CD4-positive, alpha-beta T cell treated with Interferon alpha-2 for 1 hour (primary cell): Measurements from ENCODE around the gene TRIM24.
A peak's percentile ranks its signal among the peaks of the same experiment; 100 is the strongest.

ENCODE experiments used
- DNase-seq, 2 donors: peaks; one replicate each; pipeline ENCODE4 v3.0.0-alpha.2; 2020 to 2022

TRIM24 gene

DNA sequence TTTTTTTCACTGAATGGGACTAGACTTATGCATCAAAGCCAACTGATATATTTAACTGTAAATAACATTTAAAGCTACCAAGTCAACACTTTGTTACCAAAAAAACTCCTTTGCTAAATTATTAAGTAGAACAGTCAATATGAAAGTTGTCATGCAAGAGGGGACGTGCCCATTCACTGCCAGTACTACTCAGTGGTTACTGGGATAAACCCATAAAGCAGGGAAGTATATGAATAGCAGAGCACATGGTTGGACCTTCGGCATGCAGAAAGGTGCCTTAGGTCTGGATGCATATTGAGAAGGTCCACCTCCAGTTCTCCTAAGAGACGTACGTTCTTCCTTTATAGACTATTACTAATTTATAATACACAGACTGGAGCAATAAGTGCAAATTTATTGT, 121.0 kb downstream of the TRIM24 start:
- DNase-seq, result no peak

DNA sequence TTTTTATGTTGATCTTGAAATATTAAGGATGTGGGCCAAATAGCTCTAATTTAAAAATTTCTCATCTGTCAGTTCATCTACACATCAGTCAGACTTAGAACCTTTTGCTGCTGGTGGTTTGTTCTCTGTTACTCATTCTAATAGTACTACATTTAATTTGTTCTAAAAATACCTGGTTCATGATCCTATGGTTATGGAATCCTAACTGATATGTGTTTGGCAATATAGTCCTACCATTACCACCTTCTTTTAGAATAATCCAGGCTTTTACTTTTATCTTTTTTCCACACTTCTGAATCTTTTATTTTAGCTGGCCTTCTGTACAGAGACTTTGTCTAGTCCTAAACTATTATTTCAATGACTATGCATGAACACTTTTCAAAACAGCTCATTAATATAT, 124.2 kb downstream of the TRIM24 start:
- no peak for DNase-seq

DNA sequence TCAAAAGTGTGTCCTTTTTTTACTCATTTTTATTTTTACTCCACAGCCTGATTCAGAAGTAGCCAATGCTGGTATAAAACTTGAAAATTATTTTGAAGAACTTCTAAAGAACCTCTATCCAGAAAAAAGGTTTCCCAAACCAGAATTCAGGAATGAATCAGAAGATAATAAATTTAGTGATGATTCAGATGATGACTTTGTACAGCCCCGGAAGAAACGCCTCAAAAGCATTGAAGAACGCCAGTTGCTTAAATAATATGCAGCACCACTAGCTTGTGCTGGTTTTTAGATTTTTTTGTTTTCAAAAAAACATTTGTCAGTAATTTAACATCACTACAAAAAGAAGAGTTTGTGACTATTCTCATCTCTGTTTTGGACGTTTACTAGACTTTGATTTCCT, 124.6 kb downstream of the TRIM24 start:
- no peak for DNase-seq

DNA sequence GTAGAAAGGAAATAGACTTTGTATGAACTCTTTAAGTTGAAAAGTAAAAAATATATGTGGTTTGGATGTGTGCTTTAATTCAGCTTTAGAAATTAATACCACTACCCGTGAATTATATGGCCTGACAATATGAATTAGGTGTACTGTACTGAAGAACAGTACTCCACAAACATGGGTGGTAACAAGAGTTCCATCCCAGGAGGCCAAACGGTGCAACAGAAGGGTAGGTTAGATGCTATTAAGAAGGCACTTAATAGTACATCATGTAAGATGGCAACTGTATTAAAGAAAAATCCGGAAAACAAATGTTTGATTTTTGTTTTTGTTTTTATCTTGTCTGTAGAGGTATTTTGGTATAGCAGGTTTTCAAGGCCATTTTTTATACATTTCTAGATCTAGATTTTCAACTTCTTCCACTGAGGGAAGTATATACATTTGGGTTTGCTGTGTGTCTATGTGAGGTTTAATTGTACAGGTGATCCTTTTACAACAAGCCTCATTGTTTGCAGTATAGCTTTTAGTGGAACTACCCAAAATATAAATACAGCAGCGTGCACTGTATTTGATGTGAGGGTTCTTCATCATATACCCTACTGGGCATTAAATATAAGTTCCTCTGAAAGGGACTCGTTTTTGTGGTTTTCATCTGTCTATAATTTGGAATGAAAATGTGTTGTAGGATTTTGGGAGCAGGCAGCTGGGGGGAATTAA, 125.4 kb downstream of the TRIM24 start:
- DNase-seq, result no peak

DNA sequence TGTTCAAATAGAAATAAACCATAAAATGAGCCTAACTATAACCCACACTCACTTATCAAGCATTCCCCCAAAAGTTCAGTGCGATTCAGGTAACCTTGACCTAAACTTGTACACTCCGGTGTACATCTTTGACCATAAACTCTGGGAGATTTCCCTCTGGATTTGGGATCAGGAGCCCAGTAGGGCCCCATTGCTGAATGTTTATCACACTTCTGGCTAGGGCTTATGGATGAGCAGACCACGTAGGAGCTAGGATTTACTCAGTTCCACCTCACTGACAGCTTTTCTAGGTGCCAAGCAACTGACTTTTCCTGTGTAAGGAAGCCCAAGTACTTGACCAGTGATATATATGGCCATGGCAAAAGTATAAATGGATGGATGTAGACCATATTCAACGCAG, 127.4 kb downstream of the TRIM24 start:
- no peak for DNase-seq

DNA sequence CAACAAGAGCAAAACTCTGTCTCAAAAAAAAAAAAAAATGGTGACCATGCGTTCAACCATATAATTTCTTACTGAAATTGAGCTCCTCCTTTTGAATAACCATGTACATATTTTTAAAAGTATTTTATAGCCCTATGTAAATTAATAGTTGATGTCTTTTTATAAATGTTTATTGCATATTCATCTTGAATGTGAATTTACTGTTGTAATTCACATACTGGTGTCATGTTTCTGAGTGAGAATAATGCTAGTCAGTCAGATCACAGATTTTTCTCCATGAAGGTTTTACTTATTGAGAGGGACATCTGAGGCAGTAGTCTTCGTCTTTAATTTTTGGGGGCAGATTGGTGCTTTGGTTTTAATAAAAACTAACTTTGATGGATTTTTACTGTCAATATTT, 128.9 kb downstream of the TRIM24 start:
- DNase-seq, result no peak

DNA sequence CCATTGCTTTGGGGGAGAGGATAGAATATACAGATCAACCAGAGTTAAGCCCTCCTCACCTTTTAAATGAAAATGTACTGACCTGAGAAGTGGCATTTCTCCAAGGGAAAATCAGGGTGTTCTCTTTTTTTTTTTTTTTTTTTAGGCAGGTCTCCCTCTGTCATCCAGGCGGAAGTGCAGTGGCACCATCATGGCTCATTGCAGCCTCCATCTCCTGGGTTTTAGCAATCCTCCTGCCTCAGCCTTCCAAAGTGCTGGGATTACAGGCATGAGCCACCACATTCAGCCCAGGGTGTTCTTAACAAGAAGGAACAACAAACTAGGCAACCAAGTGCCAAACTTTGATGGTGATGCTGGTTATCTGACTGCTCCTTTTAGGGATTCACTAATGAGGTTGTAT, 130.1 kb downstream of the TRIM24 start:
- no peak for DNase-seq

DNA sequence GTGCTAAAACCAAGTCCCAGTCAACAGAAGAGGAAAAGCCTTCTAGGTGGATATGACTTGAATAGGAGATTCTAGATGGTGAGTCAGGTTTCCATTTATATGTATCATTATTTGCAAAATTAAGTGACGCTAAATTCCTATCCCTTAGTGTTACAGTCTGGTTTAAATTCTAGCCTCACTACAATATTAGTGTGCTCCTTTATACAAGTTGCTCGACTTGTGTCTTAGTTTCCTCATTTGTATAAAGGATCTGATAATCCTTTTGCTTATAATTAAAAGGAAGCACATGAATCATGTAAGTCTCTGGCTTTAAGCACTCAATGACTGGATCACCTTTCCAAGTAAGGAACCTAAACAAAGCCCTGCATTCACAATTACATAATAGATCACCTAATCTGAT, 135.4 kb downstream of the TRIM24 start:
- no peak for DNase-seq

DNA sequence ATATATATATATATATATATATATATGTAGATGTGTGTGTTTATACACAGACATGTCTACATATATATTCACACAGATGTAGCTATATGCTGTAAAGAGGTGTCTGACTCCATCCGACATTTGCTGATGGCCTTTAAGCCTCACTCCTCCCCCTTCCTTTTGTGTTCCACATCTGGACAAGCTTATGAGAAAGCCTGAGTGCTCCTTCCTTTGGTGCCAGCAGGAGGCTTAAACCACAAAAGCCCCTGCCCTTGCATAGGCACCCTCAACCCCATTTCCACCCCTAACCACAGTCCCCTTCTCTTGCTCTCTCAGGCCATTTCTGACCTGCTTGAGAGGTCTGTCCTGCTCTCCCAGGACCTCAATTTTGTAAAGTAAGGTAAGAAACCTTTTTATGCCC, 142.4 kb downstream of the TRIM24 start:
- no peak for DNase-seq

DNA sequence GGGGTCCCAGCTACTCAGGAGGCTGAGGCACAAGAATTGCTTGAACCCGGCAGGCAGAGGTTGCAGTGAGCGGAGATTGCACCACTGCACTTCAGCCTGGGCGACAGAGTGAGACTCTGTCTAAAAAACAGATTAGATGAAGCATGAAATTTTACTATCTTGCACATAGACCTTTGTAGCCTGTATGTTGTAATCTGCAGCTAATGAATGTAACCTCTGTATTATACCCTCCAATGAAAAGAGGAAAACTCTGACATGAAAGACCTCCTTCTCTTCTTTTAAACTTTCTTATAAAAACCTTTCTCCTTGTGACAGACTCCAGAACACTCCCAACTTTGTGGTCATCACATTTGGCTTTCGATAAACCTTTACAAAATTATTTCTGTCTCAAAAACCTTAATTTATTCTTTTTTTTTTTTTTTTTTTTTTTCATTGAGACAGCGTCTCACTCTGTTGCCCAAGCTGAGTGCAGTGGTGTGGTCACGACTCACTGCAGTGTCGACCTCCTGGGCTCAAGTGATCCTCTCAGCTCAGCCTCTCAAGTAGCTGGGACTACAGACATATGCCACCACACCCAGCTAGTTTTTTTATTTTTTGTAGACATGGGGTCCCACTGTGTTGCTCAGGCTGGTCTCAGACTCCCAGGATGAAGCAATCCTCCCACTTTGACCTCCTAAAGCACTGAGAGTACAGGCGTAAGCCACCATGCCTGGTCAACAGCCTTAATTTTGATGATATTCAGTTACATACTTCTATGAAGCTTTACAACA, 143.7 kb downstream of the TRIM24 start:
- no peak for DNase-seq

DNA sequence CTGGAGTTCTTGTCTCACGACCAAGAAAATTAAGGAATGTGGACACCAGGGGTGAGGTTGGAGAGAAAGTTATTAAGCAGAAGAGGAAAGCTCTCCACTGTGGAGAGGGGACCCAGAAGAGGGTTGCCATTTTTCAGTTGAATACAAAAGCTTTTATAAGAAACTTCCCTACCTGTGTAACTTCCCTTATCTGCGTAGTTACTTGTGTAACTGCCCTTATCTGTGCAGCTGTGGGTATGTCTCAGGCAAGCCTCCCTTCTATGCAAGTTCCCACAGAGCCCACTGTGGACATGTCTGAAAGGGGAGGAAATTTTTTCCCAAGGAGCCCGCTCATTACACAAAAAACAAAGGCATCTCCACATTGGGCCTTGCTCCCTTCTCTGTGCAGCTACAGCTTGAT, 146.2 kb downstream of the TRIM24 start:
- no peak for DNase-seq

DNA sequence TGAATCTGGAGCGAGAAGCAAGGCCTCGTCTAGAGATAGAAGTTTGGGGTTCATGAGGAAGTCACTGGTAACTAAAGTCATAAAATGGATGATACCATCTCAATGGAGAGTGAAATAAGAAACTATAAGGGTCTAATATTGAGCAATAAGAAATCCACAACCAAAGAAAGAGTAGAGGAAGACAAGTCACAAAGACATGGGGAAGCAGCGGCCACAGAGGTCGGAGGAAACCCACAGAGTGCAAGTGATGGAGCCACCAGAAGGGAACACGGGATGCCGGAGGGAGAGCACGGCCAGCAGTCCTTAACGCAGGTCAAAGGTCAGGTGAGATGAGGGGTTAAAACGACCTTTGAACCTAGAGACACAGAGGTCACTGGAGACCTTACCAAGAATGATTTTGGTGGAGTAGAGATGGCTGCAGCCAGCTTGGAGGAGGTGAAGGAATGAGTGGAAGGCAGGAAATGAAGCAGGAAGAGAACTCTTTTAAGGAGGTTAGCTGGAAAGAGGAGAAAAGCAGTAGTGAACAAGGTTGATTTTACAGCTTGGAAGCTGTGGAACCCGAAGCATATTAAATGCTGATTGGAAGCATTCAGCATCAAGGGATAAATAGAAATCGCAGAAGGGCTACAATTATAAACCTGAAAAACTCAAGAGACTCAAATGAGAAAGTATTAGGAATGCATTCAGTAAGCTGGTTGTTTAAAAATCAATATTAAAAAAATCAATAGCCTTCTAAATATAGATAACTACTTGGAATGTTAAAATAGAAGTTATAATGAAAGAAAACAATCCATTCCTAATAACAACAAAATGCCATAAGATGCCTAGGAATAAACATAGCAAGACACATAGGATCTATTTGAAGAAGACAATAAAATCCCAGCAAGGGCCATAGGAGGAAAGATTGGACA, 147.4 kb downstream of the TRIM24 start:
- DNase-seq, result no peak

DNA sequence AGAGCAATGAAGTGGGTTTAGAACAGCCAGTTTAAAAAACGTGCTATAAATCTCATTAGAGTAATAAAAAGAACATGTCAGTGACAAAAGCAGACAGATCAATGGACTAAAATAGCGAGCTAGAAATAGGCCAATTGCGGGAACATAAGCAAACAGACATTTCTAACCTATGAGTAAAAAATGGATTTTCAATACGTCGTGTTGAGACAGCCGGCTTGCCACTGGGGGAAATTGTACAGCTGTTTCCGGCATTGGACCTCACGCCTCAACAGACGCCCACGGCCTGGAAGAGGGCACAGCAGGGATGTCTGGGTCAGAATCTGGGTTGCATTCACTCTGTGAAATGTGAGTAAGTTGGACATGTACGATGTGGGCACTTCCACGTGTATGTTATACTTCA, 148.2 kb downstream of the TRIM24 start:
- DNase-seq, result no peak

DNA sequence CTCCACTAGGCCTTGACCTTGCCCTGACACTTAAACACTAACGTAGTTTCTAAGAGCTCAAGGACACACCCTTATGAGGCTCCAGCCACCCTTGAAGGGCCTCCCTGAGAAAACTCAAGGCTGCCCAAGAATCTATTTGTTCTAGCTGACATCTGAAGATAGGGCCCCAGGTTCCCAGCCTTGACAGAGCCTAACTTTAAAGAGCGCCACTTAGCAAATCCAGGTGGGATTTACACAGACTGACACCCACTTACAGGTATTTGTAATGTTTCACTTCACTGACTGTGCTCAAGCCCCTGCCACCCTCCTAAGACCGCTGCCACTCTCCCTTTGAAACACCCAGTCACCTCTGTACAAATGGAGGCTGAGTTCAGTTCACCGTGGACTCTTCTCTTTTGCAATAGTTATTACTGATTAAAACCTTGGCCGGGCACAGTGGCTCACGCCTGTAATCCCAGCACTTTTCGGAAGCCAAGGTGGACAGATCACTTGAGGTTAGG, 150.7 kb downstream of the TRIM24 start:
- no peak for DNase-seq

DNA sequence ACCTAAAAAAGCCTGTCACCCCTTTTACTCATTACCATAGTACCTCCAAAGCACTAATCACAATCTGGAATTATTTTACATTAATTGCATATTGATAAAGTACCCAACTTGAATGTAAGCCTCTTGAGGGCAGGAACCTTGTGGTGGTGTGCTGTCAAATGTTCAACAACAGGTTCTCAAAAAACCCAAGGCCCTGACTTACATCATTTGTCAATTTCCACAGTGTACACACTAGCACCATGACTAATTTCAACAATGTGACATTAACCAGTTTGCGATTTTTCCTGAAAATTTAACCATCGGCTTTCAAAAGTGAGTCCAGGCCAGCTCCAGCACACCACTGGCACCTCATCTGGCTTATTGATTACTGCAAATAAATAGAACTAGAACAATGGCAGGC, 153.6 kb downstream of the TRIM24 start:
- no peak for DNase-seq

DNA sequence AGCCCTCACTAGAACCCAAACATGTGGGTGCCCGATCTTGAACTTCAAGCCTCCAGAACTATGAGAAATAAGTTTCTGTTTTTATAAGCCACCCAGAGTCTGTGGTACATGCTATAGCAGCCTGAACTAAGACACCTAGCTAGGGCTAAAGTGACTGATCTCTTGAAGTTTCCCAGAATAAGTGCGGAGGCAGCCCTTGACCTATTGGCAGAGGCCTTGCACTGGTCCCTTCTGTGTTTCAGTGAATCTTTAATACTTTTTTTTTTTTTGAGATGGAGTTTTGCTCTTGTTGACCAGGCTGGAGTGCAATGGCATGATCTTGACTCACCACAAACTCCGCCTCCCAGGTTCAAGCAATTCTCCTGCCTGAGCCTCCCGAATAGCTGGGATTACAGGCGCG, 156.0 kb downstream of the TRIM24 start:
- DNase-seq, result no peak

DNA sequence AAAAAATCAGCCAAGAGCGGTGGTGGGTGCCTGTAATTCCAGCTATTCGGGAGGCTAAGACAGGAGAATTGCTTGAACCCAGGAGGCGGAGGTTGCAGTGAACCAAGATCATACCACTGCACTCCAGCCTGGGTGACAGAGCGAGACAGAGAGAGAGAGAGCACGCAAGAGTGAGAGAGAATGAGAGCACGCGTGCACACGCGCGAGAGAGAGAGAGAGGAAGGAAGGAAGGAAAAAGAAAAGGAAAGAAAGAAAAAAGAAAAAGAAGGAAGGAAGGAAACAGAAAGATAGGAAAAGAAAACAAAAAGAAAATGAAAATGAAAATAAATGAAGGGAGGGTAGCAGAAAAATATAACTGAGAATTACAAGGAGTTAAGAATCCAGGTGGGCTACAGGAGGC, 158.4 kb downstream of the TRIM24 start:
- DNase-seq, result no peak

DNA sequence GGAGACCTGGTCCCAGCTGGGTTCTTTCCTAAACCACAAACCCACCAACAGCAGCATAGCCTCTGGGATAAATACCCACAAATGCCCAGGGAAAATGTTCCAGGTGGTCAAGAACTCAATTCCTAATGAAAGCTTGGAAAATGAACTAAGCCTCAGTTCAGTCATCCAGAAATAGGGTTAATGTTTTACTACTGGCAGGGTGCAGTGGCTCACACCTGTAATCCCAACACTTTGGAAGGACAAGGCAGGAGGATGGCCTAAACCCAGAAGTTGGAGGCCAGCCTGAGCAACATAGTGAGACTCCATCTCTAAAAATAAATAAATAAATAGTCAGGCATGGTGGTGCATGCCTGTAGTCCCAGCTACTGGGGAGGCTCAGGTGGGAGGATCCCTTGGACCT, 158.9 kb downstream of the TRIM24 start:
- DNase-seq, result no peak

DNA sequence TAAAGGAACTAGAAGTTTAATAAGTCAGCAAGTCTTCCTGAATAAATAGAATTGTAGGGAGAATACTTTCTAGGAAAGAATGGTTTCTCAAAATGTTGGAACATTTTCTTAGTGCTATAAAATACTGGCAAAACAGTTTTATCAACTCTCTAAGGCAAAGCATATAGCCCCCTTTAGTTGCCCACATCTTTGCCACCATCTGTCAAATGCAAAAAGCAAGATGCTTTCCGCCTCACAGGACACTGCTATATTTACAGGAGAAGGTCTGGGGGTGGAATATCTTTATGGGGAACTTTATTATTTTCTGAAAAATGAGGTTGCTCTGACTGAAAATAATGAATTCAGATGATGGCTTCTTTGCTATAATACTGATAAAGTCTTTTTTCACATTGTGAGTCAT, 162.8 kb downstream of the TRIM24 start:
- no peak for DNase-seq

DNA sequence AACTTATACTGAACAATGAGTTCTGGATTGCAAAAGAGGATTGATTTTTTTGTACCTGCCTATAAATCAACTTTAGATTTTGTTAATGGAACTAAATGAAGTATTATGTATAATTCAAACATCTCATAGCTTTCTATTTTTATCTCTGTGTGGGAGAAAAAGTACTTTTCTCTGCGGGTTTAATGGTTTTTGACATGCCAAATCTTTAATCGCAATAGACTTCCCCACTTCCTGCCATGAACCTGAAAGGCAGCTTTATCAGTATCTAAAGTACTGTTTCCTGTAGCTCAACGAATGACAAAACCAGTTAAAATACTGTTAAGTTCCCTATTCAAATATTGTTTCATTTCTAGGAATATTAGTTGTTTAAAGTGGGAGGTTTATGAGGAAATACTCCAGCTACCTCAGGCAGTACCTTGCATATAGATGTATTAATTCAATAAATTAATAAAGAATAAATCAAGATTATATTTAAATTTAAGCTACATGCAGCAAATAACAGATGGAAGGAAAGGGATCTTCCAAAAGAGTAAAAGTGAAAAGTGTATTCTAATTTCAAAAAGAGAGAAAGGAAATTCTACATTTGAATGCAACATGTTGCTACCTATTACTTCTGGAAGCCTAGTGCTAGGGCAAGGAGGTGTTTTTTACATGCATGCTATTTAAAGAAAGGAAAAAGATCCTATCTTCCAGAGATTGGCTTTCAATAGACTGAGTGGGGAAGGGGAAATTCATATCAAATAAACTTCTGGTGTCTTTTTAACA, 165.2 kb downstream of the TRIM24 start:
- DNase-seq, result peak in 1 of 2 donors; percentile 33

DNA sequence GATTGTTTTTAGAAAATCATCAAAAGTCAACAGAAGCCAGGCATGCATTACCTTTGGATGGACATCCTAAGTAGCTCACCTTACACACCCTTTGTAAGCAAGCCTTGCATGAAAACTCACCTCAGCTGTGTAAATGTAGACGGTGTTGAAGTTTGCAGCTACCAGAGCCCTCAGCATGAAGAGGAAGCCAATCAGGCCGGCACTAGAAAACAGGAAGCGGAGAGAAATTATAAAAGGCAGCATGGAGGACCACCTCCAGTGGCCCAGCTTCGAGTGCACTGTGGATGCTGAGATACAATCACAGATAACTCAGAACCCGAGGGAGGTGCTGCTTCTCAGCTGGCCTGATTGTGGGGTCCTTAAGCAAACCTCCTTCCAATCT, 165.8 kb downstream of the TRIM24 start:
- DNase-seq, result peak in 1 of 2 donors; percentile 8

DNA sequence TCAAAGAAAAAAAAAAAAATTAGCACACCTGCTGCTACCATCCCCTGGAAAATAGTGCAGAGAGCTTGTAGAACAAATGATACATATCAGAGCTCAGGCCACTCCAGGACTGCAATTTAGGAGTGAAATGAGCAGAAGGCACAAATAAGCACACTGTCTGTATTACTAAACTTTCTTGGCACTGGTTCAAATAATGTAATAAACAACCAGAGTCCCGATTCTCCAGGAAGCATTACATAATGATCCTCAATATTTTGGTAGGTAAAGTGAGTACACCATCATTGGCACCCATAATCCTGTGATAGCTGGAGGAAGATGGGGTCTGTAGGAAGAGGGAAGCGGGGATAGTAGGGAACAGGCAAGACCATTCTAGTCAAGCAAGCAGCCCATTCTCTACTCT, 166.8 kb downstream of the TRIM24 start:
- no peak for DNase-seq

DNA sequence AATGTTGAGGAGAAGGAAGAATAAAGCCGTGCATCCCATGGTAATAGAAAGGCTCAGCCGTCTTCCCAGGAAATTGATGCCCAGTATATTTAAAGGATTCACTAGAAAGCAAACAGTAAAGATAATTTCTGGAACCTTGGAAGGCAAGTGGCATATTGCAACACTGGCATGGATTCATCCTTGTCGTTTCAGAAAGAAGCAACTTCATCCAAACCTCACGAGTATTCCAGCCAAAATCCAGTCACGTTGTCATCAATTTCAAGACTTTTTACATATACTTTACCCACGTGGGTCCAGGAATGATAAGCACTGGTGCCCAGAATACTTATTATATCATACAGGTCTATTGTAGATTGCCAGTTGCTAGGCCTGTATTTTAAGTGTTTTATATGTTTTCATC, 167.3 kb downstream of the TRIM24 start:
- no peak for DNase-seq
